ENCODE measurements around the gene EIF5A2.

Gene EIF5A2

DNA sequence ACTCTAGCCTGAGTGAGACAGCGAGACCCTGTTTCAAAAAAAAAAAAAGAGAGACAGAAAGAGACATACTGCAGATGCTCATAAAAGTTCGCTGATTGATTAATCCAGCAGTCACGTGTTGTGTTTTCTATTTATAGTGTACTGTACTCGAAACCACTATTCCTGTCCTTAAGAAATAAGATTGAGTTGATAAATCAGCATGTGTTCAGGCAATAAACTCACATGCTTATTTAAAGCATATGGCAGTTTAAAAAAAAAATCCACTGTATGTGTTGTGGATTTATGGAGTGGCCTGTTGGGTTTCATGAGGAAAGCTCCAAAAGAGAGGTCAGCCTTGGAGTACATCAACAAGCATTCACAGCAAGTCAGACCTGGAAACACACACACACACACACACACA, 56.1 kb downstream of the EIF5A2 start:
- no peak overlapping the region for H3K27ac Mint-ChIP-seq
- H3K36me3 Mint-ChIP-seq (ENCODE audit: low read depth) = no peaks in the 10 kb centered on the region
- H3K27me3 Mint-ChIP-seq (ENCODE audit: low read depth, poor library complexity) = peaks cover 3% of the 10 kb centered on the region
- no peaks in the 10 kb centered on the region for H3K9me3 Mint-ChIP-seq
- H3K4me1 Mint-ChIP-seq = no peaks in the 10 kb centered on the region
- no peak for DNase-seq
- TF ChIP-seq, protein P1, sequence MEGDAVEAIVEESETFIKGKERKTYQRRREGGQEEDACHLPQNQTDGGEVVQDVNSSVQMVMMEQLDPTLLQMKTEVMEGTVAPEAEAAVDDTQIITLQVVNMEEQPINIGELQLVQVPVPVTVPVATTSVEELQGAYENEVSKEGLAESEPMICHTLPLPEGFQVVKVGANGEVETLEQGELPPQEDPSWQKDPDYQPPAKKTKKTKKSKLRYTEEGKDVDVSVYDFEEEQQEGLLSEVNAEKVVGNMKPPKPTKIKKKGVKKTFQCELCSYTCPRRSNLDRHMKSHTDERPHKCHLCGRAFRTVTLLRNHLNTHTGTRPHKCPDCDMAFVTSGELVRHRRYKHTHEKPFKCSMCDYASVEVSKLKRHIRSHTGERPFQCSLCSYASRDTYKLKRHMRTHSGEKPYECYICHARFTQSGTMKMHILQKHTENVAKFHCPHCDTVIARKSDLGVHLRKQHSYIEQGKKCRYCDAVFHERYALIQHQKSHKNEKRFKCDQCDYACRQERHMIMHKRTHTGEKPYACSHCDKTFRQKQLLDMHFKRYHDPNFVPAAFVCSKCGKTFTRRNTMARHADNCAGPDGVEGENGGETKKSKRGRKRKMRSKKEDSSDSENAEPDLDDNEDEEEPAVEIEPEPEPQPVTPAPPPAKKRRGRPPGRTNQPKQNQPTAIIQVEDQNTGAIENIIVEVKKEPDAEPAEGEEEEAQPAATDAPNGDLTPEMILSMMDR (IDR thresholded peaks at IDR 0.05) = no peak
- H3K4me3 Mint-ChIP-seq = no peak overlapping the region

DNA sequence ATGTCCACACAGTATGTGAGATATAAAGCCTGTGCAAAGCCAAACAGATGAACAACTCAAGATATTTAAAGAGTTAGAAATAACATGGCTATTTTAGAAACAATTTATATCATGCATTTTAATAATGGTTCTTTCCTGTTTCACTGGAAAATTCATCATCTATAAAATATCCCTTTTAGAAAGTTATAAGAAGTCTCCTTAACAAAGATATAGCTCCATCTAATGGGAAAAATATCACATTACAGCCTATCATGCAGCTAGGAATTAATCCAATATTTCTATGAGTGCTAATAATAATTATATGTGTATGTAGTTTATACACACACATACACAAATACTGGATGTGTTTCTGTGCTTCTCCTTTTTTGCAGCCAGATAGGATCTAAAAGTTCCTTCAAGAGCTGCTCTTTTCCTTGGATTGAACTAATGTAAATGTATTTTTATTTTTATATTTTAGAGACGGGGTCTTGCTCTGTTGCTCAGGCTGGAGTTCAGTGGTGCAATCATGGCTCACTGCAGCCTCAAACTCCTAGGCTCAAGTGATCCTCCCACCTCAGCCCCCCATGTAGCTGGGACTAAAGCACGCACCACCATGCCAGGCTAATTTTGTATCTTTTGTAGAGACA, 60.0 kb downstream of the EIF5A2 start:
- peaks cover 3% of the 10 kb centered on the region for H3K27me3 Mint-ChIP-seq (ENCODE audit: low read depth, poor library complexity)
- no peaks in the 10 kb centered on the region for H3K36me3 Mint-ChIP-seq (ENCODE audit: low read depth)
- DNase-seq = no peak
- peaks cover 15% of the 10 kb centered on the region for H3K9me3 Mint-ChIP-seq
- H3K4me1 Mint-ChIP-seq = no peaks in the 10 kb centered on the region
- H3K4me3 Mint-ChIP-seq = no peak overlapping the region
- no peak overlapping the region for H3K27ac Mint-ChIP-seq
- TF ChIP-seq, protein P1 (IDR thresholded peaks at IDR 0.05) = peak; percentile 17

DNA sequence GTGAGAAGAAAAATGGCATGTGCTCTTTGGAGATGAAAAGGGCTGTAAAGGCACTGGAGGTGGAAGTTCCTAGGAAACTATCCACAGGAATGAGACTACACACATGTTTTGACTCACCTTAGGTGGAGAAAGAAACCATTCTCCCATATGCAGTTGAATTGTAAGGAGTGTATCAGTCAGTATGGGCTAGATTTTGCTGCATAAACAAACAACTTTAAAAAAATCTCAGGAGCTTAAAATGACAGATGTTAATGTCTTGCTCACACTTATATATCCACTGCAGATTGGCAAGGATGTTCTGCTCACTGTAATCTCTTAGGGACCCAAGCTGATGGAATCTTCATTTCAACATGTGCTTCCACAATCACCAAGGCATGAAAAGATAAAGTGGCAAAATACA, 64.1 kb downstream of the EIF5A2 start:
- Mint-ChIP-seq H3K9me3 (peaks cover 15% of the 10 kb centered on the region), H3K27me3 (ENCODE audit: low read depth, poor library complexity) (peaks cover 4% of the 10 kb centered on the region), H3K4me1 (no peaks in the 10 kb centered on the region), H3K4me3 (no peak overlapping the region), H3K27ac (no peak overlapping the region), H3K36me3 (ENCODE audit: low read depth) (no peaks in the 10 kb centered on the region)
- no peak for DNase-seq
- TF ChIP-seq, protein P1 (IDR thresholded peaks at IDR 0.05) = no peak

DNA sequence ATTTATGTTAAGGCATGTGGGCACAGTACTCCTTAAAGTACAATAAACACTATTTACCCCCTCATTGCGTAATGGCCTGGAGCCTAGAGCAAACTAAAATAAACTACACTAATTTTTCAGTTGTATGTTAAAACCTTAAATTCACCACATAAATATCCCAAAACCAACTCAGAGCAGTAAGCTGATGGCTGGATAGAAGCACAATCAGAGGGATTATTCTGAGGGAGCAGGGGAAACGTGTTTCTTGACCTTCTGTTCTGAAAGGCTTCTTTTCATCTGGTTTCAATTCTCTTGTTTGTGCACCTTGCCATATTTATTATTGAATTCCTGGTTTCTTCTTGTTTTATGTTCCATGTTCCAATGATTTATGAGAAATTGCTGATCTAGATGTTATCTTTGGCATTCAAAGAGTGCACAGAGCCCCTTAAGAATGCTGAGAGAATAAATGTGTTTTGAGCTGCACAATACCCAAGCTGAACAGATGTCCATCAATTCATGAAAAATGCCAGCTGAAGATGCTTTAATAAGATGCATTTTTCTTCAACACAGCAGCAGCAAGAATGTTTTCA, 68.1 kb downstream of the EIF5A2 start:
- Mint-ChIP-seq H3K27me3 (ENCODE audit: low read depth, poor library complexity) (peaks cover 4% of the 10 kb centered on the region), H3K9me3 (peaks cover 24% of the 10 kb centered on the region), H3K4me1 (peaks cover 2% of the 10 kb centered on the region), H3K36me3 (ENCODE audit: low read depth) (no peaks in the 10 kb centered on the region), H3K4me3 (no peak overlapping the region), H3K27ac (no peak overlapping the region)
- TF ChIP-seq, protein P1 (IDR thresholded peaks at IDR 0.05) = no peak
- no peak for DNase-seq

DNA sequence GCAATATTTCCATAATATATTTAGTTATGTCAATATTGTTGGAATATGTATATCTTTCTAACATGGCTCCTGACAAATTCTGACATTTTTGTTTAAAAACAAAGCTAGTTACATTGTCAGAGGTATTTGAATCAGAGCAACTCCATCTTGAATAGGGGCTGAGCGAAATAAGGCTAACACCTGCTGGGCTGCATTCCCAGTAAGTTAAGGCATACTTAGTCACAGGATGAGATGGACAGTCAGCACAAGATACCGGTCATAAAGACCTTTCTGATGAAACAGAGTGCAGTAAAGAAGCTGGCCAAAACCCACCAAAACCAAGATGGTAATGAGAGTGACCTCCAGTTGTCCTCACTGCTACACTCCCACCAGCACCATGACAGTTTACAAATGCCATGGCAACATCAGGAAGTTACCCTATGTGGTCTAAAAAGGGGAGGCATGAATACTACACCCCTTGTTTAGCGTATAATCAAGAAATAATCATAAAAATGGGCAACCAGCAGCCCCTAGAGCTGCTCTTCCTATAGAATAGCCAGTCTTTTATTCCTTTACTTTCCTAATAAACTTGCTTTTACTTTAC, 68.8 kb downstream of the EIF5A2 start:
- Mint-ChIP-seq H3K9me3 (peaks cover 19% of the 10 kb centered on the region), H3K27me3 (ENCODE audit: low read depth, poor library complexity) (peaks cover 4% of the 10 kb centered on the region), H3K36me3 (ENCODE audit: low read depth) (no peaks in the 10 kb centered on the region), H3K4me3 (no peak overlapping the region), H3K27ac (no peak overlapping the region), H3K4me1 (peaks cover 6% of the 10 kb centered on the region)
- TF ChIP-seq, protein P1 (IDR thresholded peaks at IDR 0.05) = no peak
- no peak for DNase-seq

Measured in nephron progenitor cell (in vitro differentiated cells).